Mesenchymal stem cell (in vitro differentiated cells and primary cell): Measurements from ENCODE around the gene CEP68.

ENCODE experiments used
- DNase-seq: peaks from one replicate; pipeline ENCODE4 v3.0.0-alpha.2; 2013
- H2AFZ ChIP-seq: one replicate; pipeline ENCODE4 v1.6.1; 2013; ENCODE audit warnings: low read depth, mild to moderate bottlenecking, control low read depth, inconsistent platforms, low read length, moderate library complexity
- H2AK5ac ChIP-seq: 2 replicates; pipeline ENCODE4 v1.6.1; 2013; ENCODE audit warnings: low read length, moderate library complexity, mild to moderate bottlenecking, inconsistent platforms; ENCODE audit not compliant: severe bottlenecking
- H2BK120ac ChIP-seq: one replicate; pipeline ENCODE4 v1.6.1; 2013; ENCODE audit warnings: low read depth, mild to moderate bottlenecking, inconsistent platforms, low read length, moderate library complexity
- H2BK12ac ChIP-seq, 2 experiments: one replicate each; pipeline ENCODE4 v1.6.1; 2013; ENCODE audit warnings: inconsistent platforms in 2 of 2, low read length in 2 of 2, mild to moderate bottlenecking in 2 of 2, moderate library complexity in 2 of 2, control low read depth in 1 of 2
- H2BK15ac ChIP-seq: one replicate; pipeline ENCODE4 v1.6.1; 2013; ENCODE audit warnings: mild to moderate bottlenecking, low read depth, inconsistent platforms; ENCODE audit not compliant: poor library complexity, severe bottlenecking
- H2BK5ac ChIP-seq: 2 replicates; pipeline ENCODE4 v1.6.1; 2013; ENCODE audit warnings: low read depth, mild to moderate bottlenecking, low read length, control low read depth, inconsistent platforms; ENCODE audit not compliant: poor library complexity, severe bottlenecking
- H3K14ac ChIP-seq, 2 experiments: one replicate each; pipeline ENCODE4 v1.6.1; 2013; ENCODE audit warnings: inconsistent platforms in 2 of 2, low read length in 2 of 2, control low read depth in 1 of 2, mild to moderate bottlenecking in 1 of 2, moderate library complexity in 1 of 2
- H3K18ac ChIP-seq, 2 experiments: one replicate each; pipeline ENCODE4 v1.6.1; 2013; ENCODE audit warnings: inconsistent platforms in 2 of 2, low read length in 2 of 2, control low read depth in 1 of 2, low read depth in 1 of 2, mild to moderate bottlenecking in 1 of 2
- H3K23ac ChIP-seq, 2 experiments: one replicate each; pipeline ENCODE4 v1.6.1; 2013; ENCODE audit warnings: inconsistent platforms in 2 of 2, low read length in 2 of 2, mild to moderate bottlenecking in 2 of 2, moderate library complexity in 2 of 2, control low read depth in 1 of 2
- H3K27ac ChIP-seq: 2 replicates; pipeline ENCODE4 v1.5.1; 2013; ENCODE audit warnings: mild to moderate bottlenecking, moderate library complexity, low read length, control low read depth, inconsistent platforms; ENCODE audit not compliant: poor library complexity, severe bottlenecking
- H3K27me3 ChIP-seq, 2 experiments: 2 replicates each; pipeline versions ENCODE4 v1.6.1 to v1.7.0; 2013; ENCODE audit warnings: low read length in 2 of 2, mild to moderate bottlenecking in 2 of 2, moderate library complexity in 2 of 2, control low read depth in 1 of 2, inconsistent platforms in 1 of 2; ENCODE audit not compliant: control insufficient read depth in 1 of 2, insufficient read depth in 1 of 2
- H3K36me3 ChIP-seq, 2 experiments: 2 replicates each; pipeline versions ENCODE4 v1.6.1 to v1.7.0; 2013; ENCODE audit warnings: low read length in 2 of 2, control low read depth in 1 of 2, inconsistent platforms in 1 of 2, low read depth in 1 of 2, mild to moderate bottlenecking in 1 of 2; ENCODE audit not compliant: insufficient read depth in 2 of 2, control insufficient read depth in 1 of 2
- H3K4ac ChIP-seq, 2 experiments: one replicate each; pipeline ENCODE4 v1.6.1; 2013; ENCODE audit warnings: inconsistent platforms in 2 of 2, low read length in 2 of 2, mild to moderate bottlenecking in 2 of 2, moderate library complexity in 2 of 2, control low read depth in 1 of 2, low read depth in 1 of 2
- H3K4me1 ChIP-seq: 2 replicates; pipeline ENCODE4 v1.6.1; 2013; ENCODE audit warnings: low read depth, low read length, control low read depth; ENCODE audit not compliant: control insufficient read depth, insufficient read depth
- H3K4me2 ChIP-seq: 2 replicates; pipeline ENCODE4 v1.6.1; 2013; ENCODE audit warnings: low read length, mild to moderate bottlenecking, inconsistent platforms; ENCODE audit not compliant: poor library complexity, severe bottlenecking
- H3K4me3 ChIP-seq, 2 experiments: 2 replicates each; pipeline versions ENCODE4 v1.5.1 to v1.7.0; 2013; ENCODE audit warnings: low read length in 2 of 2, mild to moderate bottlenecking in 2 of 2, control low read depth in 1 of 2, low read depth in 1 of 2; ENCODE audit not compliant: insufficient read depth in 1 of 2
- H3K79me1 ChIP-seq: replicated peaks from 2 replicates; pipeline ENCODE4 v1.6.1; 2013; ENCODE audit warnings: mild to moderate bottlenecking, control low read depth, low read length, inconsistent platforms; ENCODE audit not compliant: poor library complexity, severe bottlenecking
- H3K9ac ChIP-seq: 2 replicates; pipeline ENCODE4 v1.7.0; 2013; ENCODE audit warnings: mild to moderate bottlenecking, low read length, moderate library complexity
- H3K9me3 ChIP-seq: 2 replicates; pipeline ENCODE4 v1.7.0; 2013; ENCODE audit warnings: mild to moderate bottlenecking, low read length; ENCODE audit not compliant: control insufficient read depth
- H4K8ac ChIP-seq: one replicate; pipeline ENCODE4 v1.6.1; 2013; ENCODE audit warnings: inconsistent platforms, mild to moderate bottlenecking, low read length, moderate library complexity
- H4K91ac ChIP-seq: one replicate; pipeline ENCODE4 v1.6.1; 2013; ENCODE audit warnings: mild to moderate bottlenecking, low read length, inconsistent platforms
- WGBS: methylation state at CpG from one replicate; pipeline ENCODE4 v1.1.7; 2013; ENCODE audit warnings: mixed read lengths; 5-methylcytosine and 5-hydroxymethylcytosine counted together

CEP68 gene

DNA sequence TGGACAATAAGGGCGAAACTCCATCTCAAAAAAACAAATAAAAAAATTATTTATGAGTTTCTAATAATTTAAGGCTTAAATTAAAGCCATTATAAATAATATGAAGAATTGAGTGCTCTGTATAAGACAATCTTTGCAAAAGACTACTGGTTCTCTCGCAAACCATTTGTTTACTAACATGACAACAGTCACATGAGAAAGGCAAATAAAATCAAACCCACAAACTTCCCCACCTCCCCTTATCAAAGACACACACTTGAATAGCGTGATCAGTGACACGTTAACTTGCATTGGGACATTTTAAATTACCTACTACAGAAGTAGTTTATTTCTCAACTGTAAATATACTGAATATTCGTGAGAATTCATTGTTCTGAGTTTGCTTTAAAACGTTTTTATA is 52.6 kb downstream of the CEP68 start:
- no peak overlapping the region for H3K4ac ChIP-seq
- no peak overlapping the region for H2BK120ac ChIP-seq
- no peak overlapping the region for H4K91ac ChIP-seq
- no peak overlapping the region for H3K4me2 ChIP-seq
- no peak overlapping the region for H2BK12ac ChIP-seq
- H3K36me3 ChIP-seq, result peaks cover 2 to 34% of the 10 kb centered on the region in 2 experiments
- no peak overlapping the region for H2BK5ac ChIP-seq
- no peak overlapping the region for H2AFZ ChIP-seq
- H3K27ac ChIP-seq, result no peak overlapping the region
- H3K14ac ChIP-seq, result no peak overlapping the region
- H3K79me1 ChIP-seq, result no peaks in the 10 kb centered on the region
- DNase-seq, result no peak
- peaks cover 1% of the 10 kb centered on the region for H3K4me1 ChIP-seq
- H3K23ac ChIP-seq, result no peak overlapping the region
- no peak overlapping the region for H2BK15ac ChIP-seq
- no peak overlapping the region for H3K18ac ChIP-seq
- no peak overlapping the region for H2AK5ac ChIP-seq
- H4K8ac ChIP-seq, result no peak overlapping the region
- no peak overlapping the region for H3K4me3 ChIP-seq
- H3K9me3 ChIP-seq, result no peaks in the 10 kb centered on the region
- WGBS, result 100% methylated on average over 1 of the region's 6 CpGs
- no peak overlapping the region for H3K9ac ChIP-seq
- no peaks in the 10 kb centered on the region for H3K27me3 ChIP-seq

DNA sequence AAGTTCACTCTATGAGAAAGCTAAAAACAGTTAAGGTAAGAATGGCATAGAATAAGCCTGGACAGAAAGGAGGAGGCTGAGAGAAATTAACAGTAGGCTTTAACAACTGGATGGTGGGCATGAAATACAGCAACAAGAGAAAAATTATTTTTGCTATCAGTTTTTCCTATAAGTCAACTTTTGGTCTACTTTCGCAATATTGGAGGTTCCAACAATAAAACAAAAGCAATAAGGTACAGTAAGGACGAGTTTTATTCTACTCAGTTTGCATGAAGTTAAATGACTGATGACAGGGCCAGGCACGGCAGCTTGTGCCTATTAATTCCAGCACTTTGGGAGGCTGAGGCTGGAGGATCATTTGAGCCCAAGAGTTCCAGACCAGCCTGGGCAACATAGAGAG is 56.4 kb downstream of the CEP68 start:
- Histone ChIP-seq H3K4ac (no peak overlapping the region), H3K79me1 (no peaks in the 10 kb centered on the region), H3K27me3 (no peaks in the 10 kb centered on the region), H3K36me3 (peaks cover 0 to 22% of the 10 kb centered on the region in 2 experiments), H3K9me3 (no peaks in the 10 kb centered on the region), H4K91ac (no peak overlapping the region), H3K4me2 (no peak overlapping the region), H2AFZ (no peak overlapping the region), H4K8ac (no peak overlapping the region), H3K4me1 (no peaks in the 10 kb centered on the region), H3K4me3 (no peak overlapping the region), H3K18ac (no peak overlapping the region), H2BK12ac (no peak overlapping the region), H3K14ac (no peak overlapping the region), H3K23ac (no peak overlapping the region), H2BK5ac (no peak overlapping the region), H2AK5ac (no peak overlapping the region), H3K27ac (no peak overlapping the region), H3K9ac (no peak overlapping the region), H2BK15ac (no peak overlapping the region), H2BK120ac (no peak overlapping the region)
- DNase-seq, result no peak
- 92% methylated on average over 3 of the region's 3 CpGs for WGBS

DNA sequence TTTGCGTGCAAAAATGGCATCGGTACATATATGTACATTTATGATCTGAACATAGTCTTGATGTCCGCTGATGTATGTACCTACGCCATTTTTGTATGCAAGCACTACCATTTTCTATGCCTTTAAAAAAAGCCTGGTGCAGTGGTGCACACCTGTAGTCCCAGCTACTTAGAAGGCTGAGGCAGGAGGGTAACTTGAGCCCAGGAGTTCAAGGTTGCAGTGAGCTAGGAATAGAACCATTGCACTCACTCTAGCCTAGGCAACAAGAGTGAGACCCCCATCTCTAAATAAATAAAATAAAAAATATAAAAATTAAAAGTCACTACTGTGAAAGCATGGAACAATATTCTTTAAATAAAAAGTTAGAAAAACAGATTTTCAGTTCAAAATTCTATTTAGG is 57.0 kb downstream of the CEP68 start:
- H3K18ac ChIP-seq, result no peak overlapping the region
- no peak overlapping the region for H3K14ac ChIP-seq
- H3K79me1 ChIP-seq, result no peaks in the 10 kb centered on the region
- no peak overlapping the region for H4K91ac ChIP-seq
- WGBS, result 100% methylated on average over 4 of the region's 4 CpGs
- H2BK12ac ChIP-seq, result no peak overlapping the region
- no peak overlapping the region for H3K4ac ChIP-seq
- H3K4me2 ChIP-seq, result no peak overlapping the region
- no peak overlapping the region for H2AFZ ChIP-seq
- H3K4me1 ChIP-seq, result no peaks in the 10 kb centered on the region
- H3K9me3 ChIP-seq, result no peaks in the 10 kb centered on the region
- no peak overlapping the region for H3K9ac ChIP-seq
- DNase-seq, result no peak
- H2BK5ac ChIP-seq, result no peak overlapping the region
- no peak overlapping the region for H3K4me3 ChIP-seq
- H2AK5ac ChIP-seq, result no peak overlapping the region
- peaks cover 0 to 18% of the 10 kb centered on the region in 2 experiments for H3K36me3 ChIP-seq
- no peaks in the 10 kb centered on the region for H3K27me3 ChIP-seq
- no peak overlapping the region for H2BK120ac ChIP-seq
- H2BK15ac ChIP-seq, result no peak overlapping the region
- H3K23ac ChIP-seq, result no peak overlapping the region
- no peak overlapping the region for H4K8ac ChIP-seq
- H3K27ac ChIP-seq, result no peak overlapping the region

DNA sequence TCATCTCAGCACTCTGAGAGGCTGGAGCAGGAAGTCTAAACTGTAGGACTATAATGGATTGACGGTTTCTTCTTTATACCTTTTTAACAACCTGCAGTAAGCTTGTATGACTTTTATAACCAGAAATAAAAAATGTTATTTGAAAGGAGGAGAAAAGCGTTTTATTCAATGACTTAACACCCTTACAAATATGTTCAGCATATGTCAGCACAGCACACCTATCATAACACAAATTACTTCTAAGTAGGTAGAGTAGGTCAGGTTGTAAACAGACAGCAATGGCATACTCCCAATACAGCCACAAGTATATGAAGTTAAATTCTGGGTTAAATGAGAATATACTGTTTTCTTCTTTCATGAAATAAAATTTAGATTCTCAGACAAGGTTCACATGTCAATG is 57.6 kb downstream of the CEP68 start:
- WGBS, result no CpG with 5 or more reads among the region's 2 CpGs
- Histone ChIP-seq H2BK120ac (no peak overlapping the region), H2BK15ac (no peak overlapping the region), H3K79me1 (no peaks in the 10 kb centered on the region), H3K4me1 (no peaks in the 10 kb centered on the region), H3K9ac (no peak overlapping the region), H3K9me3 (no peaks in the 10 kb centered on the region), H3K36me3 (peaks cover 0 to 15% of the 10 kb centered on the region in 2 experiments), H3K23ac (no peak overlapping the region), H2AFZ (no peak overlapping the region), H3K4me2 (no peak overlapping the region), H4K8ac (no peak overlapping the region), H3K27me3 (no peaks in the 10 kb centered on the region), H2AK5ac (no peak overlapping the region), H3K14ac (no peak overlapping the region), H4K91ac (no peak overlapping the region), H3K18ac (no peak overlapping the region), H2BK12ac (no peak overlapping the region), H3K4me3 (no peak overlapping the region), H3K27ac (no peak overlapping the region), H2BK5ac (no peak overlapping the region), H3K4ac (no peak overlapping the region)
- DNase-seq, result no peak
